ENCODE results near the gene ARMH1.

Gene ARMH1

GRCh38 chr1:44670751-44671640, 3.5 kb upstream of the ARMH1 start:
- no peak for DNase-seq

- DNase-seq: no peak
Measured at GRCh38 chr1:44672254-44672955, 2.1 kb upstream of the ARMH1 start.

- DNase-seq: no peak
Measured at GRCh38 chr1:44672961-44673674, 1.4 kb upstream of the ARMH1 start.

GRCh38 chr1:44673675-44674112, 820 bp upstream of the ARMH1 start:
- no peak for DNase-seq

GRCh38 chr1:44675186-44675585, 672 bp downstream of the ARMH1 start:
- no peak for DNase-seq

- DNase-seq: no peak
Measured at GRCh38 chr1:44676484-44677200, 2.1 kb downstream of the ARMH1 start.

GRCh38 chr1:44677201-44677766, 2.8 kb downstream of the ARMH1 start:
- DNase-seq: no peak

- no peak for DNase-seq
Measured at GRCh38 chr1:44678120-44678519, 3.6 kb downstream of the ARMH1 start.

GRCh38 chr1:44678626-44679025, 4.1 kb downstream of the ARMH1 start:
- no peak for DNase-seq

- no peak for DNase-seq
Measured at GRCh38 chr1:44679468-44679867, 5.0 kb downstream of the ARMH1 start.

GRCh38 chr1:44681905-44682882, 7.7 kb downstream of the ARMH1 start:
- no peak for DNase-seq

- DNase-seq: no peak
Measured at GRCh38 chr1:44682883-44683265, 8.4 kb downstream of the ARMH1 start.

- no peak for DNase-seq
Measured at GRCh38 chr1:44684525-44684924, 10.0 kb downstream of the ARMH1 start.

- no peak for DNase-seq
Measured at GRCh38 chr1:44685218-44685617, 10.7 kb downstream of the ARMH1 start.

GRCh38 chr1:44685881-44686280, 11.4 kb downstream of the ARMH1 start:
- no peak for DNase-seq

GRCh38 chr1:44688760-44689446, 14.4 kb downstream of the ARMH1 start:
- no peak for DNase-seq

GRCh38 chr1:44689447-44689765, 14.9 kb downstream of the ARMH1 start:
- no peak for DNase-seq

- no peak for DNase-seq
Measured at GRCh38 chr1:44693159-44693558, 18.6 kb downstream of the ARMH1 start.

- no peak for DNase-seq
Measured at GRCh38 chr1:44693900-44694299, 19.4 kb downstream of the ARMH1 start.

- DNase-seq: no peak
Measured at GRCh38 chr1:44694863-44695478, 20.5 kb downstream of the ARMH1 start.

Measured in activated CD4-positive, CD25-positive, alpha-beta regulatory T cell (primary cell).